CD14-positive monocyte (primary cell): ENCODE data around the gene SEC22A. TPM values are rescaled to one million over a fixed set of nuclear protein-coding genes. Genes with fewer than 3 reads are reported as not detected.

Source experiments
- DNase-seq, 3 donors: peaks; one replicate each; pipeline ENCODE4 v3.0.0-alpha.2; 2011 to 2022
- H2AFZ ChIP-seq: 2 replicates; pipeline ENCODE4 v1.6.0; 2012; ENCODE audit warnings: mild to moderate bottlenecking, low read depth, low read length, inconsistent platforms; ENCODE audit not compliant: insufficient read depth, poor library complexity, severe bottlenecking
- H3K27ac ChIP-seq, 2 donors: 1 replicate in 1 of 2; 2 replicates in 1 of 2; pipeline ENCODE4 v1.5.1; 2012 to 2013; ENCODE audit warnings: low read length in 2 of 2, control low read depth in 1 of 2, inconsistent platforms in 1 of 2, low read depth in 1 of 2, mild to moderate bottlenecking in 1 of 2
- H3K27me3 ChIP-seq, 2 donors: one replicate each; pipeline versions ENCODE4 v1.6.0 to v1.6.1; 2011 to 2013; ENCODE audit warnings: low read length in 2 of 2; ENCODE audit not compliant: control insufficient read depth in 2 of 2, insufficient read depth in 2 of 2
- H3K36me3 ChIP-seq, 2 donors: replicated peaks in 1 of 2; 1 replicate in 1 of 2; 2 replicates in 1 of 2; pipeline versions ENCODE4 v1.5.1 to v1.6.1; 2012 to 2013; ENCODE audit warnings: low read length in 2 of 2, control low read depth in 1 of 2, inconsistent platforms in 1 of 2, mild to moderate bottlenecking in 1 of 2; ENCODE audit not compliant: insufficient read depth in 2 of 2, control insufficient read depth in 1 of 2
- H3K4me1 ChIP-seq, 2 donors: 1 replicate in 1 of 2; 2 replicates in 1 of 2; pipeline versions ENCODE4 v1.5.1 to v1.6.1; 2012 to 2013; ENCODE audit warnings: low read length in 2 of 2, control low read depth in 1 of 2, inconsistent platforms in 1 of 2, mild to moderate bottlenecking in 1 of 2, moderate library complexity in 1 of 2; ENCODE audit not compliant: insufficient read depth in 2 of 2, control insufficient read depth in 1 of 2
- H3K4me2 ChIP-seq: replicated peaks from 2 replicates; pipeline ENCODE3; 2012; ENCODE audit warnings: low read length, moderate library complexity, mild to moderate bottlenecking; ENCODE audit not compliant: poor library complexity, severe bottlenecking; ENCODE audit errors: extremely low read depth
- H3K4me3 ChIP-seq, 3 experiments: fragments of 200-600 bp in 1 of 3; sonication (generic) in 1 of 3; replicated peaks in 1 of 3; 1 replicate in 2 of 3; 2 replicates in 1 of 3; pipeline ENCODE4 v1.5.1; 2011 to 2013; ENCODE audit warnings: low read length in 3 of 3, mild to moderate bottlenecking in 3 of 3, control low read depth in 2 of 3, low read depth in 2 of 3, inconsistent platforms in 1 of 3, moderate library complexity in 1 of 3
- H3K79me2 ChIP-seq: 2 replicates; pipeline ENCODE4 v1.6.0; 2012; ENCODE audit warnings: mild to moderate bottlenecking, control low read depth, inconsistent platforms, low read length, moderate library complexity; ENCODE audit not compliant: insufficient read depth
- H3K9ac ChIP-seq: 2 replicates; pipeline ENCODE4 v1.6.0; 2017; ENCODE audit warnings: low read length, mild to moderate bottlenecking; ENCODE audit not compliant: insufficient read depth, poor library complexity, severe bottlenecking
- H3K9me3 ChIP-seq, 2 donors: replicated peaks in 1 of 2; 1 replicate in 1 of 2; 2 replicates in 1 of 2; pipeline versions ENCODE4 v1.5.1 to v1.6.1; 2012 to 2013; ENCODE audit warnings: low read length in 2 of 2, control low read depth in 1 of 2; ENCODE audit not compliant: control insufficient read depth in 1 of 2, insufficient read depth in 1 of 2
- H4K20me1 ChIP-seq: 2 replicates; pipeline ENCODE4 v1.6.0; 2012; ENCODE audit warnings: mild to moderate bottlenecking, low read length, control low read depth, moderate library complexity; ENCODE audit not compliant: insufficient read depth
- H3K27ac Mint-ChIP-seq, 7 donors: one replicate each; pipeline ENCODE4 v1.8.0; 2020; ENCODE audit warnings: mild to moderate bottlenecking in 7 of 7, mixed read lengths in 7 of 7, moderate library complexity in 6 of 7, inconsistent platforms in 2 of 7
- H3K27me3 Mint-ChIP-seq, 3 donors: one replicate each; pipeline ENCODE4 v1.8.0; 2021 to 2022; ENCODE audit warnings: low read depth in 3 of 3, mild to moderate bottlenecking in 3 of 3, mixed read lengths in 3 of 3, moderate library complexity in 3 of 3, inconsistent platforms in 1 of 3
- H3K36me3 Mint-ChIP-seq, 2 donors: one replicate each; pipeline ENCODE4 v1.8.0; 2020; ENCODE audit warnings: mixed read lengths in 2 of 2, inconsistent platforms in 1 of 2, mild to moderate bottlenecking in 1 of 2
- H3K4me1 Mint-ChIP-seq: one replicate; pipeline ENCODE4 v1.8.0; 2020; ENCODE audit warnings: mild to moderate bottlenecking, mixed read lengths
- H3K4me3 Mint-ChIP-seq, 2 donors: one replicate each; pipeline ENCODE4 v1.8.0; 2020; ENCODE audit warnings: mild to moderate bottlenecking in 2 of 2, mixed read lengths in 2 of 2, moderate library complexity in 1 of 2
- H3K9me3 Mint-ChIP-seq, 7 donors: one replicate each; pipeline ENCODE4 v1.8.0; 2020 to 2022; ENCODE audit warnings: mixed read lengths in 7 of 7, mild to moderate bottlenecking in 6 of 7, moderate library complexity in 6 of 7, inconsistent platforms in 2 of 7
- WGBS: methylation state at CpG from one replicate; pipeline ENCODE4 v1.1.5; 2013; ENCODE audit warnings: missing lambda C conversion rate; ENCODE audit not compliant: insufficient coverage; 5-methylcytosine and 5-hydroxymethylcytosine counted together
- intact Hi-C, 2 donors: fragments of 100-400 bp; cut with micrococcal nuclease; formaldehyde crosslinking; loops; one replicate each; pipeline versions ENCODE4 v1.15.0 to v1.15.1; 2023
- polyA plus RNA-seq, 3 donors: library from polyadenylated mRNA; depleted of rRNA in 1 of 3; unstranded in 2 of 3; stranded (reverse) in 1 of 3; fragments of 300-500 nt in 2 of 3; fragments of >200 nt in 1 of 3; fragmentation: Illumina TruSeq in 2 of 3; gene quantifications; 1 replicate in 2 of 3; 2 replicates in 1 of 3; pipeline ENCODE4 v1.2.3, GENCODE V29; 2012 to 2021
- TF ChIP-seq, protein P1 (sequence below): fragments of 200-600 bp; IDR thresholded peaks from one replicate; pipeline ENCODE4 v1.8.0; 2022; ENCODE audit warnings: antibody characterized with exemption, mild to moderate bottlenecking

The SEC22A gene
- polyA plus RNA-seq, 3 donors: 6.4 to 11.0 (median 8.8) TPM

DNA sequence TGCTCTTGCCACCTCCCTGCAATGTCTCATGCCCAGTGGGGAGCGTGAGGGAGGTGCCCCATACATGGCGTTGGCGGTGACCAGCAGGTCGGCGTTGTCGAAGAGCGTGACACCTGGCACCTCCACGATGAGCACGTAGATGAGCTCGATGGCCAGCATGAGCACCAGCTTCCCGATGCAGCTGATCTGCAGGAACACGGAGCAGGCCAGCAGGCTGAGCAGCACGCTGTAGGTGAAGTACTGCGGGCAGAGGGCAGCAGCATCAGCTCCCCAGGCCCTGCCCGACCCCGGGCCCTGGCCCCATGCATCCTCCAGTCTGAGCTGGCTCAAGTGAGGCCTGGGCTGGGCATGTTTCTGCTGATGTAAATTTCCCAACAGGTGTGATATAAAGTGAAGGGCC is 98.3 kb downstream of the SEC22A start:
- no peak overlapping the region for H3K27ac ChIP-seq
- Mint-ChIP-seq H3K4me3 (no peak overlapping the region), H3K27ac (no peak overlapping the region), H3K27me3 (peaks cover 3 to 4% (median 4%) of the 10 kb centered on the region in 3 donors), H3K36me3 (no peaks in the 10 kb centered on the region), H3K9me3 (peaks cover 0 to 3% (median 2%) of the 10 kb centered on the region in 7 donors), H3K4me1 (peaks cover 4% of the 10 kb centered on the region)
- intact Hi-C loops: no loop called here
- TF ChIP-seq, protein P1, sequence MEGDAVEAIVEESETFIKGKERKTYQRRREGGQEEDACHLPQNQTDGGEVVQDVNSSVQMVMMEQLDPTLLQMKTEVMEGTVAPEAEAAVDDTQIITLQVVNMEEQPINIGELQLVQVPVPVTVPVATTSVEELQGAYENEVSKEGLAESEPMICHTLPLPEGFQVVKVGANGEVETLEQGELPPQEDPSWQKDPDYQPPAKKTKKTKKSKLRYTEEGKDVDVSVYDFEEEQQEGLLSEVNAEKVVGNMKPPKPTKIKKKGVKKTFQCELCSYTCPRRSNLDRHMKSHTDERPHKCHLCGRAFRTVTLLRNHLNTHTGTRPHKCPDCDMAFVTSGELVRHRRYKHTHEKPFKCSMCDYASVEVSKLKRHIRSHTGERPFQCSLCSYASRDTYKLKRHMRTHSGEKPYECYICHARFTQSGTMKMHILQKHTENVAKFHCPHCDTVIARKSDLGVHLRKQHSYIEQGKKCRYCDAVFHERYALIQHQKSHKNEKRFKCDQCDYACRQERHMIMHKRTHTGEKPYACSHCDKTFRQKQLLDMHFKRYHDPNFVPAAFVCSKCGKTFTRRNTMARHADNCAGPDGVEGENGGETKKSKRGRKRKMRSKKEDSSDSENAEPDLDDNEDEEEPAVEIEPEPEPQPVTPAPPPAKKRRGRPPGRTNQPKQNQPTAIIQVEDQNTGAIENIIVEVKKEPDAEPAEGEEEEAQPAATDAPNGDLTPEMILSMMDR: no peak
- 97% methylated on average over 16 of the region's 16 CpGs for WGBS
- H3K79me2 ChIP-seq: no peaks in the 10 kb centered on the region
- no peaks in the 10 kb centered on the region for H3K9me3 ChIP-seq
- H3K4me2 ChIP-seq: no peak overlapping the region
- H3K9ac ChIP-seq: no peak overlapping the region
- H4K20me1 ChIP-seq: no peaks in the 10 kb centered on the region
- H3K4me3 ChIP-seq: no peak overlapping the region
- no peak overlapping the region for H2AFZ ChIP-seq
- H3K4me1 ChIP-seq: no peaks in the 10 kb centered on the region
- no peaks in the 10 kb centered on the region for H3K36me3 ChIP-seq
- no peaks in the 10 kb centered on the region for H3K27me3 ChIP-seq
- DNase-seq: no peak

DNA sequence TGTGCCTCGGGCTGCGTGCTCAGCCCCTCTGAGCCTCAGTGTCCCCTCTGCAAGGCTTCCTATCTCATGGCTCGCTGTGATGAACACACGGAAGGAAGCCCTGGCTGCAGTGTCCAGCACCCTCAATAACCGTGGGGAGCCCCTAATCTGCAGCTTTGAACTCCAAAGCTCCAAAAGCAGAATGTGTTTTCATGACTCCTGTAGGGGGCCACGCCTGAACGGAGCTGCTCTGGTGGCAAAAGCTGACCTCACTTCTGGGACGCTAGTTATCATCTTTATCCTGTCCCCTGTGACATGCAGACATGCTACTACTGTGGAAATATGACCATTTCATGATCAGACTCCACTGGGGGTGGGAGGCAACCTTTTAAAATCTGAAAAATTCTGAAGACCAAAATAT is 98.8 kb downstream of the SEC22A start:
- Histone ChIP-seq H3K36me3 (no peaks in the 10 kb centered on the region), H4K20me1 (no peaks in the 10 kb centered on the region), H2AFZ (no peak overlapping the region), H3K9ac (no peak overlapping the region), H3K4me1 (no peaks in the 10 kb centered on the region), H3K9me3 (no peaks in the 10 kb centered on the region), H3K4me2 (no peak overlapping the region), H3K4me3 (no peak overlapping the region), H3K27ac (no peak overlapping the region), H3K79me2 (no peaks in the 10 kb centered on the region), H3K27me3 (no peaks in the 10 kb centered on the region)
- 87% methylated on average over 8 of the region's 8 CpGs for WGBS
- H3K27ac Mint-ChIP-seq: no peak overlapping the region
- H3K4me1 Mint-ChIP-seq: peaks cover 4% of the 10 kb centered on the region
- H3K36me3 Mint-ChIP-seq: no peaks in the 10 kb centered on the region
- intact Hi-C loops: no loop called here
- TF ChIP-seq, protein P1: no peak
- H3K27me3 Mint-ChIP-seq: peaks cover under 1 to 5% (median 3%) of the 10 kb centered on the region in 3 donors
- H3K9me3 Mint-ChIP-seq: peaks cover 0 to 3% (median under 1%) of the 10 kb centered on the region in 7 donors
- DNase-seq: no peak
- H3K4me3 Mint-ChIP-seq: no peak overlapping the region
